Neuronal stem cell (in vitro differentiated cells): ENCODE data around the gene SLC6A6.

Experiments
- DNase-seq: peaks from one replicate; pipeline ENCODE4 v3.0.0-alpha.2; 2013; ENCODE audit warnings: low spot score
- H2AFZ ChIP-seq: one replicate; pipeline ENCODE4 v1.6.1; 2013; ENCODE audit warnings: mild to moderate bottlenecking, low read length, inconsistent platforms
- H2AK5ac ChIP-seq: 2 replicates; pipeline ENCODE4 v1.6.1; 2013; ENCODE audit warnings: low read depth, mild to moderate bottlenecking, inconsistent platforms, low read length, moderate library complexity, mixed read lengths
- H2BK120ac ChIP-seq: 2 replicates; pipeline ENCODE4 v1.6.1; 2013; ENCODE audit warnings: low read depth, mild to moderate bottlenecking, inconsistent platforms, low read length, moderate library complexity, mixed read lengths
- H2BK12ac ChIP-seq: one replicate; pipeline ENCODE4 v1.6.1; 2013; ENCODE audit warnings: low read length, inconsistent platforms
- H2BK15ac ChIP-seq: 2 replicates; pipeline ENCODE4 v1.6.1; 2013; ENCODE audit warnings: mild to moderate bottlenecking, low read length, inconsistent platforms, mixed read lengths
- H2BK5ac ChIP-seq: one replicate; pipeline ENCODE4 v1.6.1; 2013; ENCODE audit warnings: inconsistent platforms, mild to moderate bottlenecking, low read length, moderate library complexity
- H3K14ac ChIP-seq: one replicate; pipeline ENCODE4 v1.6.1; 2013; ENCODE audit warnings: low read length, inconsistent platforms
- H3K18ac ChIP-seq: 2 replicates; pipeline ENCODE4 v1.6.1; 2013; ENCODE audit warnings: low read length, inconsistent platforms
- H3K23ac ChIP-seq: 2 replicates; pipeline ENCODE4 v1.6.1; 2013; ENCODE audit warnings: low read depth, mild to moderate bottlenecking, mixed read lengths, low read length, inconsistent platforms; ENCODE audit not compliant: poor library complexity
- H3K27ac ChIP-seq: replicated peaks from 3 replicates; pipeline ENCODE4 v1.5.1; 2013; ENCODE audit warnings: low read length, inconsistent platforms
- H3K27me3 ChIP-seq, 3 experiments: 2 replicates each; pipeline ENCODE4 v1.6.1; 2013; ENCODE audit warnings: low read length in 3 of 3, mild to moderate bottlenecking in 2 of 3, inconsistent platforms in 1 of 3, low read depth in 1 of 3, mixed read lengths in 1 of 3, moderate library complexity in 1 of 3; ENCODE audit not compliant: control insufficient read depth in 3 of 3, insufficient read depth in 3 of 3
- H3K36me3 ChIP-seq, 2 donors: replicated peaks in 1 of 2; 2 replicates each; pipeline ENCODE4 v1.6.1; 2013; ENCODE audit warnings: low read length in 2 of 2; ENCODE audit not compliant: control insufficient read depth in 2 of 2, insufficient read depth in 2 of 2
- H3K4ac ChIP-seq: 2 replicates; pipeline ENCODE4 v1.6.1; 2013; ENCODE audit warnings: inconsistent platforms, mild to moderate bottlenecking, low read length, moderate library complexity
- H3K4me1 ChIP-seq, 2 donors: 1 replicate in 1 of 2; 2 replicates in 1 of 2; pipeline ENCODE4 v1.6.1; 2013; ENCODE audit warnings: low read length in 2 of 2, low read depth in 1 of 2; ENCODE audit not compliant: control insufficient read depth in 2 of 2, insufficient read depth in 1 of 2
- H3K4me2 ChIP-seq: one replicate; pipeline ENCODE4 v1.6.1; 2013; ENCODE audit warnings: mild to moderate bottlenecking, low read length, inconsistent platforms; ENCODE audit not compliant: insufficient read depth, poor library complexity, severe bottlenecking
- H3K4me3 ChIP-seq, 2 donors: 2 replicates each; pipeline ENCODE4 v1.5.1; 2013; ENCODE audit warnings: low read length in 2 of 2, mild to moderate bottlenecking in 2 of 2, inconsistent platforms in 1 of 2, moderate library complexity in 1 of 2
- H3K79me1 ChIP-seq: one replicate; pipeline ENCODE4 v1.6.1; 2013; ENCODE audit warnings: low read depth, mild to moderate bottlenecking, inconsistent platforms, low read length, moderate library complexity
- H3K9ac ChIP-seq: one replicate; pipeline ENCODE4 v1.6.1; 2013; ENCODE audit warnings: mild to moderate bottlenecking, low read depth, low read length, inconsistent platforms; ENCODE audit not compliant: poor library complexity
- H3K9me3 ChIP-seq, 2 donors: replicated peaks in 1 of 2; 2 replicates each; pipeline versions ENCODE3 to v1.6.1; 2013; ENCODE audit warnings: low read length in 2 of 2, mild to moderate bottlenecking in 2 of 2, inconsistent platforms in 1 of 2, low read depth in 1 of 2, mixed read lengths in 1 of 2, moderate library complexity in 1 of 2; ENCODE audit not compliant: control insufficient read depth in 2 of 2, insufficient read depth in 1 of 2
- H4K8ac ChIP-seq: one replicate; pipeline ENCODE4 v1.6.1; 2013; ENCODE audit warnings: low read depth, mild to moderate bottlenecking, inconsistent platforms, low read length, moderate library complexity
- H4K91ac ChIP-seq: one replicate; pipeline ENCODE4 v1.6.1; 2013; ENCODE audit warnings: low read length, low read depth, mild to moderate bottlenecking, inconsistent platforms; ENCODE audit not compliant: poor library complexity
- WGBS, 2 donors: extraction: QIAGEN DNeasy Blood & Tissue Kit; methylation state at CpG; one replicate each; pipeline ENCODE4 v1.1.7; 2013; ENCODE audit warnings: missing lambda C conversion rate in 2 of 2, mixed read lengths in 1 of 2; ENCODE audit not compliant: insufficient read length in 2 of 2, insufficient replicate concordance in 1 of 2; ENCODE audit errors: extremely low coverage in 2 of 2; 5-methylcytosine and 5-hydroxymethylcytosine counted together

The SLC6A6 gene

DNA sequence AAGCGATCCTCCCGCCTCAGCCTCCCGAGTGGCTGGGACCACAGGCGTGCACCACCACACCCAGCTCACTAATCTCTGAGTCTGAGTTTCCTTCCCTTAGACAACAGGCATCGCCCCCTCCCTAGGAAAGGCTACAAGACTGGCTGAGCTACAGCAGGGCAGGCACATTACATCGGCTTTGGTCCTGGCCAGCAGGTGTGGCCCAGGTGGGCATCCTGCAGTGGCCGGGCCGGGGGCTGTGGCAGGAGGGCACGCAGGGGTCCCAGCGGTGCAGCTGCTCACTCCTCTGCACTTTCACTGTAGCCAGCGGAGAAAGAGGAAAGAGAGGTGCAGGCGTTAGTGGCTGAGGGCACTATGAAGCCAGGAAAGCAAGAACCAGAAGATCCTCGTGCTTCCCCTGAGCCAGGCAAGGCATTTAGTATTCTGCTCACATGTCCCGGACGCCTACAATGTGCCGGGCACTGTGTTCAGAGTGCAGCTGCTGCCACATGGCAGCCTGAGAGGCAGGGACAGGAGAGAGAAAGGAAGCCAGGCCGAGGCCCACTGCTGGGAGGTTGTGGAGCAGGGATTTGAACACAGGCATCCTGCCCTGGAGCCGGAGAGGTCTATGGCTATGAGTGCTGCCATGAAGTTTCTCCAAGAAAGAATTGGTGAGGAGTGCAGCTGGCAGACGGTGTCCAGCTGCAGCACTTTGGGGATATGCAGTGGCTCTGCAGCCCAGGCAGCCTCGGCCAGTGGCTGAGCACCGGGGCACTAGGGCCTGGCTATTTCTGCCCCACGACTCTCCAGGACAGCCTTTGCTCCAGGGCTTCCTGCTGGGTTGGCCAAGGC is 115.4 kb downstream of the SLC6A6 start:
- Histone ChIP-seq H3K9me3 (no peaks in the 10 kb centered on the region), H3K27ac (no peak overlapping the region), H3K4me2 (no peak overlapping the region), H2BK12ac (peak overlapping the region; percentile 60), H4K8ac (no peak overlapping the region), H3K14ac (peak overlapping the region; percentile 79), H2AFZ (peak overlapping the region; percentile 29), H3K18ac (peak overlapping the region; percentile 2), H2BK5ac (peak overlapping the region; percentile 55), H2BK15ac (peak overlapping the region; percentile 20), H3K4me1 (peaks cover 0 to 3% of the 10 kb centered on the region in 2 donors), H2BK120ac (no peak overlapping the region), H3K4me3 (no peak overlapping the region), H3K4ac (no peak overlapping the region), H4K91ac (no peak overlapping the region), H3K9ac (no peak overlapping the region), H3K23ac (no peak overlapping the region), H3K27me3 (peaks cover 0 to 16% (median 0%) of the 10 kb centered on the region in 3 experiments), H3K36me3 (no peaks in the 10 kb centered on the region), H3K79me1 (no peaks in the 10 kb centered on the region), H2AK5ac (peak overlapping the region; percentile 51)
- no CpG with 5 or more reads among the region's 22 CpGs for WGBS, 2 donors
- no peak for DNase-seq

DNA sequence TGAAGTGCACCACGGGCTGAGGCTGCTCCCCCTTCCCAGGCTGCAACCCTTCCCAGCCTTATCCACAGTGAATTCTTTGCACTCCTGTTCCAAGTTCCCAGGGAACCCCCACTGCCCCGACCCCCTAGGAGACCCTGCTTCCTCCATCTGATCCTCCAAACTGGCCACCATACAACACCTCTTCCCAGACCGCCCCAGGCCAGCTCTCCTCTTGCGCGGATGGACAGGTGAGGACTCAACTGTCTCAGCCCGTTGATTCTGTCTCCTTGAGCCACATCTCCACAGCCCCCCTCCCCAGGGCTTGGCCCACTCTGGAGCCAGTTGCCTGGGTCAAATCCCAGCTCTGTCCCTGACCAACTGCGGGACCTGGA is 116.0 kb downstream of the SLC6A6 start:
- Histone ChIP-seq H2AFZ (peak overlapping the region; percentile 29), H3K9ac (no peak overlapping the region), H3K36me3 (no peaks in the 10 kb centered on the region), H3K14ac (no peak overlapping the region), H3K23ac (no peak overlapping the region), H2BK5ac (peak overlapping the region; percentile 55), H3K27ac (no peak overlapping the region), H2AK5ac (no peak overlapping the region), H3K4me3 (no peak overlapping the region), H3K27me3 (peaks cover 0 to 21% (median 0%) of the 10 kb centered on the region in 3 experiments), H2BK15ac (no peak overlapping the region), H3K4me2 (no peak overlapping the region), H2BK120ac (no peak overlapping the region), H3K9me3 (no peaks in the 10 kb centered on the region), H3K4me1 (peaks cover 0 to 3% of the 10 kb centered on the region in 2 donors), H3K4ac (no peak overlapping the region), H3K18ac (no peak overlapping the region), H4K8ac (no peak overlapping the region), H4K91ac (no peak overlapping the region), H3K79me1 (no peaks in the 10 kb centered on the region), H2BK12ac (no peak overlapping the region)
- no peak for DNase-seq
- WGBS, 2 donors, result no CpG with 5 or more reads among the region's 7 CpGs

GRCh38 chr3:14518893-14519292 is 116.5 kb downstream of the SLC6A6 start:
- Histone ChIP-seq H3K23ac (no peak overlapping the region), H3K36me3 (no peaks in the 10 kb centered on the region), H3K18ac (no peak overlapping the region), H2BK120ac (no peak overlapping the region), H3K4me2 (no peak overlapping the region), H2BK5ac (no peak overlapping the region), H3K4me1 (peaks cover 3 to 4% of the 10 kb centered on the region in 2 donors), H2AK5ac (no peak overlapping the region), H3K9me3 (no peaks in the 10 kb centered on the region), H2BK15ac (no peak overlapping the region), H4K8ac (no peak overlapping the region), H2AFZ (no peak overlapping the region), H4K91ac (no peak overlapping the region), H3K4ac (no peak overlapping the region), H3K27me3 (peaks cover 0 to 26% (median 0%) of the 10 kb centered on the region in 3 experiments), H3K27ac (no peak overlapping the region), H3K14ac (no peak overlapping the region), H3K9ac (no peak overlapping the region), H3K4me3 (no peak overlapping the region), H2BK12ac (no peak overlapping the region), H3K79me1 (no peaks in the 10 kb centered on the region)
- no peak for DNase-seq
- no CpG with 5 or more reads among the region's 11 CpGs for WGBS, 2 donors

DNA sequence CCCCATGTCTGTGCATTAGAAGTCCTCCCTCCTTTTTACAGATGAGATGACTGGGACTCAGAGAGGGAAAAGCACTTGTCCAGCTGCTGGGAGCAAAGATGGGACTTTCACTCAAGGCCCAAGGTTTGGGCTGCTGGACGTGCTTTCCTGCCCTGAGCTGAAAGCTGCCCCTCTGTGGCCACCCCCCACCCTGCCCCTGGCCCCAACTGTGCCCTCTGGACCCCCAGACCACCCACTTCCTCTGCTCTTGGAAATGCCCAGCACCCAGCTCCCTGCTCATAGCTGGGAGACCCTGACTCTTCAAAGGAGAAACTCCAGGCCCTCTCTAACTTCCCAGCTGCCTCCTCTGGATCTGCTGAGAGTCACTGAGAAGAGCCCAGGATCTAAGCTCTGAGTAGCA is 117.0 kb downstream of the SLC6A6 start:
- DNase-seq, result no peak
- no peaks in the 10 kb centered on the region for H3K79me1 ChIP-seq
- WGBS, 2 donors, result no CpG with 5 or more reads among the region's 1 CpG

More for the DNA sequence above, 117.0 kb downstream of the SLC6A6 start:
- Histone ChIP-seq H2AFZ (no peak overlapping the region), H4K91ac (no peak overlapping the region), H2BK5ac (no peak overlapping the region), H3K14ac (no peak overlapping the region), H3K4me1 (peaks cover 3 to 6% of the 10 kb centered on the region in 2 donors), H2BK120ac (no peak overlapping the region), H3K18ac (no peak overlapping the region), H4K8ac (no peak overlapping the region), H3K4me2 (no peak overlapping the region), H3K23ac (no peak overlapping the region), H3K36me3 (no peaks in the 10 kb centered on the region), H3K27me3 (peaks cover 0 to 30% (median 0%) of the 10 kb centered on the region in 3 experiments), H3K4ac (no peak overlapping the region), H3K27ac (no peak overlapping the region), H3K9ac (no peak overlapping the region), H3K9me3 (no peaks in the 10 kb centered on the region), H2BK15ac (no peak overlapping the region), H2AK5ac (no peak overlapping the region), H3K4me3 (no peak overlapping the region), H2BK12ac (no peak overlapping the region)
